HEK293T (cell line): ENCODE data around the gene KRT85.

ENCODE experiments used
- ARNT ChIP-seq: fragments of 450-650 bp; IDR thresholded peaks from 2 replicates; pipeline ENCODE4 v1.6.1; 2017; ENCODE audit warnings: mild to moderate bottlenecking
- BHLHE40 ChIP-seq: fragments of 450-650 bp; IDR thresholded peaks from 2 replicates; pipeline ENCODE4 v1.6.1; 2016; ENCODE audit warnings: mild to moderate bottlenecking, moderate library complexity, borderline replicate concordance

- TF ChIP-seq BHLHE40 (no peak), ARNT (no peak)
Measured at GRCh38 chr12:52404951-52405350, 37.7 kb upstream of the KRT85 start.
